HCT116 (cell line): ENCODE data around the gene SHTN1. TPM values are rescaled to one million over a fixed set of nuclear protein-coding genes. Genes with fewer than 3 reads are reported as not detected.
A peak's percentile ranks its signal among the peaks of the same experiment; 100 is the strongest.

ENCODE experiments used
- ATAC-seq: fragments of 200-7000 bp; cut with Tn5 transposase; 2 replicates; pipeline ENCODE4 v1.9.1; 2020; ENCODE audit warnings: mild to moderate bottlenecking, moderate library complexity
- BruUV-seq: library from RNA; stranded (reverse); fragments of 400-500 nt; replicated peaks from 2 replicates; lab custom pipeline; 2021; lab: Mats Ljungman, UMichigan
- CTCF ChIA-PET: fragments of 300-600 bp; sonication (Branson Sonifier 250); formaldehyde crosslinking; loops from one replicate; lab custom pipeline; 2021; ENCODE audit warnings: antibody characterized with exemption; lab: Charles Lee
- POLR2A ChIA-PET: fragments of 300-600, 350-600 bp; sonication (Branson Sonifier 250); formaldehyde crosslinking; loops from one replicate; lab custom pipeline; 2021; ENCODE audit warnings: antibody characterized with exemption; lab: Charles Lee
- RAD21 ChIA-PET, 2 experiments: fragments of 300-600 bp; sonication (Branson Sonifier 250); formaldehyde crosslinking; loops; one replicate each; lab custom pipeline; 2023; ENCODE audit warnings: low total read pairs in 2 of 2; ENCODE audit not compliant: uncharacterized antibody in 2 of 2, unreplicated experiment in 2 of 2, low non-redundant PET in 1 of 2; lab: Charles Lee
- DNase-seq: peaks from one replicate; pipeline ENCODE4 v3.0.0-alpha.2; 2010; ENCODE audit warnings: low read depth, low spot score
- H2AFZ ChIP-seq: fragments of 200-600 bp; shearing (Covaris generic), sonication (generic); 2 replicates; pipeline ENCODE4 v1.6.1; 2017; ENCODE audit warnings: low read depth, mixed run types, mixed read lengths, antibody characterized with exemption, low read length; ENCODE audit not compliant: poor library complexity, severe bottlenecking
- H3K27ac ChIP-seq: 2 replicates; pipeline ENCODE4 v1.5.1; 2012; ENCODE audit warnings: low read depth, low read length
- H3K27me3 ChIP-seq: fragments of 200-600 bp; sonication (generic); 2 replicates; pipeline ENCODE4 v1.6.1; 2016; ENCODE audit warnings: mixed run types, low read length, mixed read lengths; ENCODE audit not compliant: insufficient read depth
- H3K36me3 ChIP-seq, 2 experiments: fragments of 200-500 bp in 1 of 2; fragments of 200-600 bp in 1 of 2; sonication (Bioruptor generic) in 1 of 2; sonication (generic) in 1 of 2; 2 replicates each; pipeline versions ENCODE4 v1.5.1 to v1.6.1; 2014 to 2016; ENCODE audit warnings: low read length in 2 of 2, inconsistent platforms in 1 of 2, mixed read lengths in 1 of 2, mixed run types in 1 of 2; ENCODE audit not compliant: insufficient read depth in 2 of 2, control insufficient read depth in 1 of 2
- H3K4me1 ChIP-seq, 2 experiments: fragments of 200-600 bp in 1 of 2; sonication (generic) in 1 of 2; 2 replicates each; pipeline versions ENCODE4 v1.5.1 to v1.6.1; 2012 to 2017; ENCODE audit warnings: low read length in 2 of 2, inconsistent platforms in 1 of 2, mild to moderate bottlenecking in 1 of 2, mixed read lengths in 1 of 2, mixed run types in 1 of 2, moderate library complexity in 1 of 2; ENCODE audit not compliant: insufficient read depth in 2 of 2, control insufficient read depth in 1 of 2
- H3K4me2 ChIP-seq: fragments of 200-600 bp; sonication (generic); 2 replicates; pipeline ENCODE4 v1.6.1; 2017; ENCODE audit warnings: mixed run types, low read length, mixed read lengths
- H3K4me3 ChIP-seq, 2 experiments: fragments of 200-600 bp in 1 of 2; sonication (generic) in 1 of 2; replicated peaks in 1 of 2; 2 replicates each; pipeline ENCODE4 v1.5.1; 2011 to 2016; ENCODE audit warnings: low read length in 2 of 2, control low read depth in 1 of 2, low read depth in 1 of 2, mild to moderate bottlenecking in 1 of 2, mixed read lengths in 1 of 2, mixed run types in 1 of 2
- H3K79me2 ChIP-seq: fragments of 200-600 bp; sonication (generic); 2 replicates; pipeline ENCODE4 v1.6.1; 2017; ENCODE audit warnings: mild to moderate bottlenecking, mixed run types, low read length, moderate library complexity, mixed read lengths; ENCODE audit not compliant: insufficient read depth
- H3K9ac ChIP-seq: fragments of 200-600 bp; sonication (generic); 2 replicates; pipeline ENCODE4 v1.6.1; 2016; ENCODE audit warnings: low read length, mixed read lengths
- H3K9me2 ChIP-seq: fragments of 200-600 bp; sonication (generic), shearing (Covaris generic); 2 replicates; pipeline ENCODE4 v1.6.1; 2017; ENCODE audit warnings: mixed run types, mild to moderate bottlenecking, moderate library complexity; ENCODE audit not compliant: insufficient read depth
- H3K9me3 ChIP-seq, 2 experiments: fragments of 200-500 bp in 1 of 2; fragments of 200-600 bp in 1 of 2; sonication (Bioruptor generic) in 1 of 2; sonication (generic) in 1 of 2; 2 replicates each; pipeline ENCODE4 v1.6.1; 2014 to 2017; ENCODE audit warnings: low read length in 2 of 2, mixed read lengths in 2 of 2, inconsistent platforms in 1 of 2, low read depth in 1 of 2, mild to moderate bottlenecking in 1 of 2, mixed run types in 1 of 2, moderate library complexity in 1 of 2; ENCODE audit not compliant: control insufficient read depth in 1 of 2, insufficient read depth in 1 of 2
- H4K20me1 ChIP-seq: fragments of 200-600 bp; sonication (generic), shearing (Covaris generic); 2 replicates; pipeline ENCODE4 v1.6.1; 2017; ENCODE audit warnings: mixed run types, mild to moderate bottlenecking, moderate library complexity; ENCODE audit not compliant: insufficient read depth
- CEBPB ChIP-seq: IDR thresholded peaks from 2 replicates; pipeline ENCODE4 v1.6.1; 2012; ENCODE audit warnings: low read depth
- EGR1 ChIP-seq: IDR thresholded peaks from 2 replicates; pipeline ENCODE4 v1.6.1; 2012; ENCODE audit warnings: low read depth
- EZH2 ChIP-seq: fragments of 200-600 bp; sonication (generic); IDR thresholded peaks from 2 replicates; pipeline ENCODE4 v1.6.1; 2017; ENCODE audit warnings: antibody characterized with exemption, mixed run types
- EZH2phosphoT487 ChIP-seq: fragments of 200-600 bp; IDR thresholded peaks from 2 replicates; pipeline ENCODE4 v1.6.1; 2018; ENCODE audit warnings: antibody characterized with exemption, borderline replicate concordance
- FOSL1 ChIP-seq: IDR thresholded peaks from 2 replicates; pipeline ENCODE4 v1.6.1; 2012; ENCODE audit warnings: low read depth
- JUND ChIP-seq: IDR thresholded peaks from 2 replicates; pipeline ENCODE4 v1.6.1; 2012
- POLR2A ChIP-seq: IDR thresholded peaks from 2 replicates; pipeline ENCODE4 v1.7.0; 2011; ENCODE audit warnings: borderline replicate concordance; ENCODE audit not compliant: insufficient read depth, insufficient read length; ENCODE audit errors: extremely low read depth
- RAD21 ChIP-seq: IDR thresholded peaks from 2 replicates; pipeline ENCODE4 v1.6.1; 2012; ENCODE audit warnings: low read depth, mild to moderate bottlenecking
- SIN3A ChIP-seq: IDR thresholded peaks from 2 replicates; pipeline ENCODE4 v1.6.1; 2012; ENCODE audit warnings: low read depth
- SP1 ChIP-seq: IDR thresholded peaks from 2 replicates; pipeline ENCODE4 v1.6.1; 2012; ENCODE audit warnings: low read depth
- ZFX ChIP-seq: fragments of 450-650 bp; IDR thresholded peaks from 2 replicates; pipeline ENCODE4 v1.6.1; 2017
- ZNF274 ChIP-seq: fragments of 200-500 bp; sonication (Bioruptor generic); IDR thresholded peaks from 2 replicates; pipeline ENCODE4 v1.6.1; 2014; ENCODE audit warnings: mild to moderate bottlenecking, low read depth, low read length, inconsistent platforms
- intact Hi-C: fragments of 100-400 bp; cut with micrococcal nuclease; formaldehyde crosslinking; loops from 2 replicates; pipeline ENCODE4 v1.10.0; 2022
- total RNA-seq: library from RNA; stranded (reverse); gene quantifications from one replicate; pipeline ENCODE4 v1.2.1, GENCODE V29; 2021; ENCODE audit not compliant: unreplicated experiment
- TF ChIP-seq, protein P1 (sequence below): IDR thresholded peaks from 2 replicates; pipeline ENCODE4 v1.6.1; 2012; ENCODE audit warnings: low read depth
- TF ChIP-seq, protein P2 (sequence below): IDR thresholded peaks from 2 replicates; pipeline ENCODE4 v1.6.1; 2012
- TF ChIP-seq, protein P3 (sequence below): IDR thresholded peaks from 2 replicates; pipeline ENCODE4 v1.6.1; 2012

SHTN1 gene
- total RNA-seq, 1 experiment from 2014 or later = 64.0 TPM

DNA sequence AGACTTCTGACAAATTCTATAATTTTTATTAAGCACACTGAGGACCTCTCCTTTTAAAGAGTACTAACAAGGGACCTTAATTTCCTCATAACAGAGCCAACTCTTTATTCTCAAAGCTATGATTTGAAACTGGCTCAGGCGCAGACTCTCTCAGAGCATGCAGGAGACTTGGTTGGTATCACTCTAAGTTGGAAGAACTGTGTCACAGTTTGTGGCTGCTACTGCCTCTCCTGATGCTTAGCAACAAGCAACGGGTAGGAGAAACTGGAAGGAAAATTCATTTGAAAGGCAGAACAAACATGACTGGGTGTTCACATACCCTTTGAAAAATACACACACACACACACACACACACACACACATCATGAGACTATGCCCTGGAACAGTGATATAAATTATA, 122.3 kb downstream of the SHTN1 start:
- BruUV-seq = no TSS peak
- no peak for DNase-seq
- Histone ChIP-seq H3K27ac (no peak overlapping the region), H3K27me3 (no peaks in the 10 kb centered on the region), H3K4me1 (no peaks in the 10 kb centered on the region), H3K4me2 (no peak overlapping the region), H3K4me3 (no peak overlapping the region), H4K20me1 (no peaks in the 10 kb centered on the region), H3K9me3 (no peaks in the 10 kb centered on the region), H2AFZ (no peak overlapping the region)
- RAD21 ChIA-PET = no interaction called here
- ATAC-seq = no peak
- POLR2A ChIA-PET = no interaction called here
- TF ChIP-seq EGR1 (no peak), POLR2A (no peak)
- TF ChIP-seq, all 23 proteins: peak for 0
- H3K9ac ChIP-seq = no peak overlapping the region
- peaks cover 13 to 22% of the 10 kb centered on the region in 2 experiments for H3K36me3 ChIP-seq
- H3K9me2 ChIP-seq = no peaks in the 10 kb centered on the region
- CTCF ChIA-PET = no interaction called here
- no peaks in the 10 kb centered on the region for H3K79me2 ChIP-seq
- intact Hi-C loops = no loop called here

DNA sequence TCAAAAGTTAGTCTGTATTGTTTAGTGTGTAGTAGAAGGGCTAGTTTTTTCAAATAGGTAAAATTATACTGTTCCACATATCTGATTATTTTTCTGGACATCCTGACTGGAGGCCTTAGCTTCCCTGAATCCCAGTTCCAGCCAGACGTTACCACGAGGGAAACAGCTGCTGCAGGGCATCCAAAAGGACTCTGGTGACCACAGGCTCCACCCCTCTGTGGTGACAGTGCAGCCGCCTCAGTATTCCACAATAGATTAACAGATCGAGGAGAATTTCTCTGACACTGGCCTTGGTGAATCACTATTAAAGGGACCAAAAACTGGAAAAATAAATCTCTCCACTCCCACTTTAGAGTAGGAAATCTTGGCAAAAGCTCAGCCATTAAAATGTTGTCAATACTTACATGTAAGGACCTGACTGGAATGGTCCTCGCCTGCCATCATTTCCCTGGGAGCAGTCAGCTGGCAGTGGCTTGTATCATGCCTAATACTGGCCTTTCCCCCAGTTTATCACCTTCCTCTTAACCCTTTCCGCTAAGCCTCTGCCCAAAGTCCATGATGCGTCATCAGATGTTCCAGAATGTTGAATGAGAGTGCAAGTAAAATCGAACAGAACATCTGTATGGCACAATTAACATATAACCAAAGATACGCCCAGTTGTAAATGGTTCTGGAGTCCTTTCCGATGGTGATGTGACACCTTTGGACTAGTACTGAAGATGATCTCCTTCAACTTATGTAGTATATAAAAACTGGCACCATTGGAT, 124.1 kb downstream of the SHTN1 start:
- intact Hi-C loops = no loop called here
- ChIA-PET CTCF (no interaction called here), POLR2A (no interaction called here), RAD21 (no interaction called here)
- BruUV-seq = no TSS peak
- no peaks in the 10 kb centered on the region for H4K20me1 ChIP-seq
- ATAC-seq (0 out of 2 replicates have a peak, but pooled peaks have one; percentile 35), DNase-seq (no peak)
- H3K9ac ChIP-seq = no peak overlapping the region
- no peak overlapping the region for H3K27ac ChIP-seq
- no peaks in the 10 kb centered on the region for H3K9me2 ChIP-seq
- no peaks in the 10 kb centered on the region for H3K4me1 ChIP-seq
- H3K9me3 ChIP-seq = no peaks in the 10 kb centered on the region
- H3K4me3 ChIP-seq = no peak overlapping the region
- H3K4me2 ChIP-seq = no peak overlapping the region
- H3K79me2 ChIP-seq = no peaks in the 10 kb centered on the region
- no peak overlapping the region for H2AFZ ChIP-seq
- H3K36me3 ChIP-seq = peaks cover 7 to 17% of the 10 kb centered on the region in 2 experiments
- H3K27me3 ChIP-seq = no peaks in the 10 kb centered on the region
- TF ChIP-seq FOSL1 (no peak), JUND (no peak), RAD21 (no peak), ZFX (no peak), EGR1 (no peak), EZH2phosphoT487 (no peak), SIN3A (no peak), SP1 (no peak), ZNF274 (no peak), CEBPB (no peak), EZH2 (no peak), POLR2A (no peak)
- TF ChIP-seq, protein P1, sequence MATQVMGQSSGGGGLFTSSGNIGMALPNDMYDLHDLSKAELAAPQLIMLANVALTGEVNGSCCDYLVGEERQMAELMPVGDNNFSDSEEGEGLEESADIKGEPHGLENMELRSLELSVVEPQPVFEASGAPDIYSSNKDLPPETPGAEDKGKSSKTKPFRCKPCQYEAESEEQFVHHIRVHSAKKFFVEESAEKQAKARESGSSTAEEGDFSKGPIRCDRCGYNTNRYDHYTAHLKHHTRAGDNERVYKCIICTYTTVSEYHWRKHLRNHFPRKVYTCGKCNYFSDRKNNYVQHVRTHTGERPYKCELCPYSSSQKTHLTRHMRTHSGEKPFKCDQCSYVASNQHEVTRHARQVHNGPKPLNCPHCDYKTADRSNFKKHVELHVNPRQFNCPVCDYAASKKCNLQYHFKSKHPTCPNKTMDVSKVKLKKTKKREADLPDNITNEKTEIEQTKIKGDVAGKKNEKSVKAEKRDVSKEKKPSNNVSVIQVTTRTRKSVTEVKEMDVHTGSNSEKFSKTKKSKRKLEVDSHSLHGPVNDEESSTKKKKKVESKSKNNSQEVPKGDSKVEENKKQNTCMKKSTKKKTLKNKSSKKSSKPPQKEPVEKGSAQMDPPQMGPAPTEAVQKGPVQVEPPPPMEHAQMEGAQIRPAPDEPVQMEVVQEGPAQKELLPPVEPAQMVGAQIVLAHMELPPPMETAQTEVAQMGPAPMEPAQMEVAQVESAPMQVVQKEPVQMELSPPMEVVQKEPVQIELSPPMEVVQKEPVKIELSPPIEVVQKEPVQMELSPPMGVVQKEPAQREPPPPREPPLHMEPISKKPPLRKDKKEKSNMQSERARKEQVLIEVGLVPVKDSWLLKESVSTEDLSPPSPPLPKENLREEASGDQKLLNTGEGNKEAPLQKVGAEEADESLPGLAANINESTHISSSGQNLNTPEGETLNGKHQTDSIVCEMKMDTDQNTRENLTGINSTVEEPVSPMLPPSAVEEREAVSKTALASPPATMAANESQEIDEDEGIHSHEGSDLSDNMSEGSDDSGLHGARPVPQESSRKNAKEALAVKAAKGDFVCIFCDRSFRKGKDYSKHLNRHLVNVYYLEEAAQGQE = no peak
- TF ChIP-seq, protein P2, sequence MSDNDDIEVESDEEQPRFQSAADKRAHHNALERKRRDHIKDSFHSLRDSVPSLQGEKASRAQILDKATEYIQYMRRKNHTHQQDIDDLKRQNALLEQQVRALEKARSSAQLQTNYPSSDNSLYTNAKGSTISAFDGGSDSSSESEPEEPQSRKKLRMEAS = no peak
- TF ChIP-seq, protein P3, sequence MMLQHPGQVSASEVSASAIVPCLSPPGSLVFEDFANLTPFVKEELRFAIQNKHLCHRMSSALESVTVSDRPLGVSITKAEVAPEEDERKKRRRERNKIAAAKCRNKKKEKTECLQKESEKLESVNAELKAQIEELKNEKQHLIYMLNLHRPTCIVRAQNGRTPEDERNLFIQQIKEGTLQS = no peak
